Tibial nerve (tissue), 4 donors: ENCODE data around the gene GPI. TPM values are rescaled to one million over a fixed set of nuclear protein-coding genes. Genes with fewer than 3 reads are reported as not detected.
"Not testable (repeated sequence)": the region's sequence is repeated elsewhere in the genome, so short reads cannot be mapped to it uniquely, and the experiment has no call there.

ENCODE experiments used
- DNase-seq, 2 donors: peaks; one replicate each; pipeline ENCODE4 v3.0.0-alpha.2; 2019; ENCODE audit warnings: low spot score in 2 of 2
- H3K27ac ChIP-seq, 4 donors: fragments of 200-600 bp; sonication (generic) in 3 of 4; one replicate each; pipeline ENCODE4 v1.5.1; 2017 to 2019; ENCODE audit warnings: mild to moderate bottlenecking in 1 of 4
- H3K27me3 ChIP-seq, 2 donors: fragments of 200-600 bp; sonication (generic) in 1 of 2; one replicate each; pipeline versions ENCODE4 v1.5.1 to v1.6.0; 2017 to 2019
- H3K36me3 ChIP-seq, 3 donors: fragments of 200-600 bp; sonication (generic); one replicate each; pipeline ENCODE4 v1.5.1; 2018 to 2019
- H3K4me1 ChIP-seq, 4 donors: fragments of 200-600 bp; sonication (generic) in 3 of 4; one replicate each; pipeline ENCODE4 v1.5.1; 2017 to 2019
- H3K4me3 ChIP-seq, 4 donors: fragments of 200-600 bp; sonication (generic) in 3 of 4; one replicate each; pipeline ENCODE4 v1.5.1; 2017 to 2019; ENCODE audit warnings: mild to moderate bottlenecking in 1 of 4, moderate library complexity in 1 of 4
- H3K9me3 ChIP-seq, 4 donors: fragments of 200-600 bp; sonication (generic) in 3 of 4; one replicate each; pipeline ENCODE4 v1.5.1; 2017 to 2019
- EP300 ChIP-seq, 2 donors: sonication (generic); formaldehyde crosslinking; IDR thresholded peaks; one replicate each; pipeline ENCODE4 v1.6.1; 2017; ENCODE audit warnings: antibody characterized with exemption in 2 of 2, mild to moderate bottlenecking in 1 of 2
- POLR2A ChIP-seq, 2 donors: fragments of 450-650 bp; IDR thresholded peaks; one replicate each; pipeline ENCODE4 v1.6.1; 2017; ENCODE audit warnings: antibody characterized with exemption in 2 of 2, mild to moderate bottlenecking in 2 of 2, moderate library complexity in 2 of 2
- WGBS, 2 donors: methylation state at CpG; one replicate each; pipeline ENCODE4 v1.1.5; 2018; 5-methylcytosine and 5-hydroxymethylcytosine counted together
- total RNA-seq, 4 donors: library from RNA; depleted of rRNA; stranded (reverse); fragments of >200 nt; gene quantifications; one replicate each; pipeline ENCODE4 v1.1.0, GENCODE V29; 2016
- TF ChIP-seq, protein P1 (sequence below), 5 experiments: fragments of 200-600 bp in 3 of 5; fragments of 450-650 bp in 2 of 5; sonication (generic) in 3 of 5; IDR thresholded peaks; one replicate each; pipeline ENCODE4 v1.5.1; 2016 to 2019; ENCODE audit warnings: antibody characterized with exemption in 5 of 5, mild to moderate bottlenecking in 3 of 5, moderate library complexity in 2 of 5

Gene GPI
- total RNA-seq, 4 donors from 2014 or later, result 156 to 233 (median 177) TPM

DNA sequence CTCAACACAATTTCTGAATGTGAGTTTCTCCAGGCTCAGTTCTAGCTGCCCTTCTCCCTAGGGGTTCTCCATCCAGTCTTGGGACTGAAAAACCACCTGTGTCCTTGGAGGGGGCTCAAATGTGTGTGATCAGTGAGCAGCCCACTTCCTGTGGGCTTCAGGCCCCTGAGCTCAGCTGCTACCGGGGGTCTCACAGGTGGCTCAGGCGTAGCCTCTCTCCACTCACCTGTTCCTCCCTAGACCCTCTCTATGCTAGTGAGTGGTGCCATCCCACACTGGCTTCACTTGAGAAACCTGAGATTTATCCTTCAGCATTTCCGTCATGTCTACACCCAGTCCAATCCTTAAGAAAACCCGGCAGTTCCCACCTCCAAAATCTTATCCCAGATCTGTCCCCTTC is 39.8 kb upstream of the GPI start:
- peaks cover 0 to 4% (median under 1%) of the 10 kb centered on the region in 4 donors for H3K4me1 ChIP-seq
- H3K9me3 ChIP-seq, result no peaks in the 10 kb centered on the region
- peaks cover 0 to 80% (median 12%) of the 10 kb centered on the region in 3 donors for H3K36me3 ChIP-seq
- TF ChIP-seq, protein P1, sequence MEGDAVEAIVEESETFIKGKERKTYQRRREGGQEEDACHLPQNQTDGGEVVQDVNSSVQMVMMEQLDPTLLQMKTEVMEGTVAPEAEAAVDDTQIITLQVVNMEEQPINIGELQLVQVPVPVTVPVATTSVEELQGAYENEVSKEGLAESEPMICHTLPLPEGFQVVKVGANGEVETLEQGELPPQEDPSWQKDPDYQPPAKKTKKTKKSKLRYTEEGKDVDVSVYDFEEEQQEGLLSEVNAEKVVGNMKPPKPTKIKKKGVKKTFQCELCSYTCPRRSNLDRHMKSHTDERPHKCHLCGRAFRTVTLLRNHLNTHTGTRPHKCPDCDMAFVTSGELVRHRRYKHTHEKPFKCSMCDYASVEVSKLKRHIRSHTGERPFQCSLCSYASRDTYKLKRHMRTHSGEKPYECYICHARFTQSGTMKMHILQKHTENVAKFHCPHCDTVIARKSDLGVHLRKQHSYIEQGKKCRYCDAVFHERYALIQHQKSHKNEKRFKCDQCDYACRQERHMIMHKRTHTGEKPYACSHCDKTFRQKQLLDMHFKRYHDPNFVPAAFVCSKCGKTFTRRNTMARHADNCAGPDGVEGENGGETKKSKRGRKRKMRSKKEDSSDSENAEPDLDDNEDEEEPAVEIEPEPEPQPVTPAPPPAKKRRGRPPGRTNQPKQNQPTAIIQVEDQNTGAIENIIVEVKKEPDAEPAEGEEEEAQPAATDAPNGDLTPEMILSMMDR (IDR thresholded peaks at IDR 0.05), result no peak
- TF ChIP-seq EP300 (IDR thresholded peaks at IDR 0.05) (no peak), POLR2A (IDR thresholded peaks at IDR 0.05) (no peak)
- no peaks in the 10 kb centered on the region for H3K27me3 ChIP-seq
- 95 to 97% methylated on average over 4 of the region's 4 CpGs for WGBS, 2 donors
- H3K4me3 ChIP-seq, result no peak overlapping the region
- peak overlapping the region in 1 of 4 donors; percentile 9 for H3K27ac ChIP-seq
- no peak for DNase-seq

- no peaks in the 10 kb centered on the region for H3K9me3 ChIP-seq
- H3K36me3 ChIP-seq, result peaks cover 0 to 84% (median 9%) of the 10 kb centered on the region in 3 donors
- no peak overlapping the region for H3K4me3 ChIP-seq
- H3K4me1 ChIP-seq, result no peaks in the 10 kb centered on the region
- H3K27ac ChIP-seq, result peak overlapping the region in 2 of 4 donors; percentile 9 to 29
- no peak for DNase-seq
- no peaks in the 10 kb centered on the region for H3K27me3 ChIP-seq
- no peak for TF ChIP-seq EP300 (IDR thresholded peaks at IDR 0.05)
- TF ChIP-seq, protein P1 (IDR thresholded peaks at IDR 0.05), result no peak
- no peak for TF ChIP-seq POLR2A (IDR thresholded peaks at IDR 0.05)
- 62 to 68% methylated on average over 4 of the region's 4 CpGs for WGBS, 2 donors
These were observed 38.8 kb upstream of the GPI start for GRCh38 chr19:34325981-34326787.

GRCh38 chr19:34327851-34328250 is 37.1 kb upstream of the GPI start:
- no peaks in the 10 kb centered on the region for H3K9me3 ChIP-seq
- H3K27ac ChIP-seq, result no peak overlapping the region
- H3K4me3 ChIP-seq, result no peak overlapping the region
- no peaks in the 10 kb centered on the region for H3K4me1 ChIP-seq
- H3K36me3 ChIP-seq, result peaks cover 0 to 88% (median 9%) of the 10 kb centered on the region in 3 donors
- no peak for DNase-seq
- TF ChIP-seq POLR2A (IDR thresholded peaks at IDR 0.05) (no peak), EP300 (IDR thresholded peaks at IDR 0.05) (no peak)
- TF ChIP-seq, protein P1 (IDR thresholded peaks at IDR 0.05), result no peak
- H3K27me3 ChIP-seq, result no peaks in the 10 kb centered on the region
- 87 to 88% methylated on average over 15 of the region's 15 CpGs for WGBS, 2 donors

GRCh38 chr19:34328982-34329381 is 36.0 kb upstream of the GPI start:
- H3K36me3 ChIP-seq, result peaks cover 0 to 90% (median 9%) of the 10 kb centered on the region in 3 donors
- no peaks in the 10 kb centered on the region for H3K27me3 ChIP-seq
- WGBS, 2 donors, result 58 to 59% methylated on average over 1 of the region's 1 CpG
- no peak for DNase-seq
- H3K4me1 ChIP-seq, result no peaks in the 10 kb centered on the region
- TF ChIP-seq POLR2A (IDR thresholded peaks at IDR 0.05) (no peak), EP300 (IDR thresholded peaks at IDR 0.05) (no peak)
- TF ChIP-seq, protein P1 (IDR thresholded peaks at IDR 0.05), result no peak
- H3K4me3 ChIP-seq, result no peak overlapping the region
- H3K27ac ChIP-seq, result no peak overlapping the region
- no peaks in the 10 kb centered on the region for H3K9me3 ChIP-seq

DNA sequence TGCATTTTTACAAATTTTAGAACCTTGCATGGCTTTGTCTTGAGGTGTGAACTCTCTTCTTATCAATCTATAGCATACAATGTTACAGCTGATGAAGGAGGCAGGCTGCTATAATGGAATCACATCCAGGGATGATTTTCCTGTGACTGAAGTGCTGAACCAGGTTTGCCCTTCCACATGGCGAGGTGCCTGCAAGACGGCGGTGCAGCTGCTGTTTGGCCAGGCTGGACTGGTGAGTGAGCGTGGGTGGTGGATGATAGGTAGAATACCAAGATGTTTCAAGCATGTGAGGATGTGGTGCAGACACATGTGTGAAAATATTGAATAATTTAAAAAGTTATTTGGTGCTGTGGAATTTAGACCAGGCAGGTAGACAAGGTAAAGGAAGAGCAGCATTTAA is 34.9 kb upstream of the GPI start:
- Histone ChIP-seq H3K27me3 (no peaks in the 10 kb centered on the region), H3K27ac (no peak overlapping the region), H3K4me3 (no peak overlapping the region), H3K9me3 (no peaks in the 10 kb centered on the region), H3K4me1 (no peaks in the 10 kb centered on the region), H3K36me3 (peaks cover 0 to 88% (median 9%) of the 10 kb centered on the region in 3 donors)
- TF ChIP-seq POLR2A (IDR thresholded peaks at IDR 0.05) (no peak), EP300 (IDR thresholded peaks at IDR 0.05) (no peak)
- TF ChIP-seq, protein P1 (IDR thresholded peaks at IDR 0.05), result no peak
- 87 to 95% methylated on average over 4 of the region's 4 CpGs for WGBS, 2 donors
- no peak for DNase-seq

GRCh38 chr19:34330596-34330995 is 34.4 kb upstream of the GPI start:
- peaks cover 0 to 88% (median 9%) of the 10 kb centered on the region in 3 donors for H3K36me3 ChIP-seq
- WGBS, 2 donors, result 99% methylated on average over 8 of the region's 8 CpGs
- H3K9me3 ChIP-seq, H3K4me1 ChIP-seq, H3K4me3 ChIP-seq, DNase-seq, H3K27ac ChIP-seq, H3K27me3 ChIP-seq: not testable (repeated sequence)

- DNase-seq, H3K27me3 ChIP-seq, H3K4me3 ChIP-seq, H3K4me1 ChIP-seq, H3K9me3 ChIP-seq: not testable (repeated sequence)
- Histone ChIP-seq H3K27ac (peak overlapping the region in 1 of 4 donors; percentile 47), H3K36me3 (peaks cover 0 to 86% (median 9%) of the 10 kb centered on the region in 3 donors)
- 92 to 95% methylated on average over 10 of the region's 10 CpGs for WGBS, 2 donors
These were observed 33.4 kb upstream of the GPI start for GRCh38 chr19:34331596-34331995.
